ENCODE measurements around the gene FKBP8. TPM values are rescaled to one million over a fixed set of nuclear protein-coding genes. Genes with fewer than 3 reads are reported as not detected.

FKBP8 gene
- total RNA-seq, 1 donor, result 288 TPM

DNA sequence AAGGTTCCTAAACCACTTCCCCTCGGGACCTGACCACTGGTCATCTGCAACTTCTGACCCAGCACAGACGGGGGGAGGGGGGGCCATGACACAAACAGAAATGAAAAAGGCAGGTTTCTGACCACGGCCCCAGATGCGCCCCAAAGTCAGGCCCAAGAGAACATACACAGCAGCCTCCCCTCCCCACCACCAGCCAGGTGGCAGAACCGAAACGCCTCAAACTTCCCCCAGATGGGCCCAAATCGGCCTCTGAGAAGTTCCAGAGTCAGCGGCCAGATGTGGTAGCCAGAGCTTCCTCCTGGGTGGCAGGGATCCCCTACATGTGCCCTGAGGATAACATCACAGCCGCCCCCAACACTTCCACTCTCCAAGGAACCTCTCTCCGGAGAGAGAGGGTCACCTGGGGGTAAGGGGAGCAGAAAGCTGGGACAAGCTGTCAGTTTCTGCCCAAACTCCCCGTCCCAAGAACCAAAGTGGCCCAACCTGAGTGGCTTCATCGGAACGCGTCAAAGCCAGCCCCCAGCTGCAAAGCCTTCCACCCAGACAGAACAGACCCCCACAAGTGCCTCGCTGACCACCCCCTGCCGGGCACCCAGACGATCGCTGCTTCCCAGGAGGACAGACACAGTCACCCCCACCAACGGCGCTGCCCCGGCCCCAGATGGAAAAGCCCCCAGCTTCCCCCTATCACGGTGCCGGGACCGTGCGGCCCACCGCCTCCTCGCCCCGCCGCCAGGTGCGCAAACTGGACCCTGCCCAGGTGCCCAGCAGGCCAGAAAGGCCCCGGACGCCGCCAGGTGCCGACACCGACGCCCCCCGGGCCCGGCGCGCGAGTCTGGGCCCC lies 22.3 kb downstream of the FKBP8 start:
- peak overlapping the region; percentile 99 for H3K4me2 ChIP-seq (ENCODE audit: insufficient read depth, low read length)
- H3K79me2 ChIP-seq (ENCODE audit: insufficient read depth, low read length), result peaks cover 57% of the 10 kb centered on the region
- H3K4me3 ChIP-seq (ENCODE audit: insufficient read depth, low read length), result peak overlapping the region; percentile 95
- TF ChIP-seq, protein P1, sequence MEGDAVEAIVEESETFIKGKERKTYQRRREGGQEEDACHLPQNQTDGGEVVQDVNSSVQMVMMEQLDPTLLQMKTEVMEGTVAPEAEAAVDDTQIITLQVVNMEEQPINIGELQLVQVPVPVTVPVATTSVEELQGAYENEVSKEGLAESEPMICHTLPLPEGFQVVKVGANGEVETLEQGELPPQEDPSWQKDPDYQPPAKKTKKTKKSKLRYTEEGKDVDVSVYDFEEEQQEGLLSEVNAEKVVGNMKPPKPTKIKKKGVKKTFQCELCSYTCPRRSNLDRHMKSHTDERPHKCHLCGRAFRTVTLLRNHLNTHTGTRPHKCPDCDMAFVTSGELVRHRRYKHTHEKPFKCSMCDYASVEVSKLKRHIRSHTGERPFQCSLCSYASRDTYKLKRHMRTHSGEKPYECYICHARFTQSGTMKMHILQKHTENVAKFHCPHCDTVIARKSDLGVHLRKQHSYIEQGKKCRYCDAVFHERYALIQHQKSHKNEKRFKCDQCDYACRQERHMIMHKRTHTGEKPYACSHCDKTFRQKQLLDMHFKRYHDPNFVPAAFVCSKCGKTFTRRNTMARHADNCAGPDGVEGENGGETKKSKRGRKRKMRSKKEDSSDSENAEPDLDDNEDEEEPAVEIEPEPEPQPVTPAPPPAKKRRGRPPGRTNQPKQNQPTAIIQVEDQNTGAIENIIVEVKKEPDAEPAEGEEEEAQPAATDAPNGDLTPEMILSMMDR (IDR thresholded peaks at IDR 0.05; ENCODE audit: extremely low read depth, low read depth, low read length), result no peak
- peak overlapping the region; percentile 98 for H3K27ac ChIP-seq (ENCODE audit: low read depth, low read length)
- H3K9me3 ChIP-seq (ENCODE audit: low read depth, low read length), result no peaks in the 10 kb centered on the region
- peaks cover 17% of the 10 kb centered on the region for H3K4me1 ChIP-seq (ENCODE audit: insufficient read depth, low read length)
- H4K20me1 ChIP-seq (ENCODE audit: insufficient read depth, low read length), result peaks cover 34% of the 10 kb centered on the region
- peak overlapping the region; percentile 37 for H2AFZ ChIP-seq (ENCODE audit: low read length)
- peak; percentile 69 for DNase-seq (ENCODE audit: insufficient read length, low spot score, missing footprints)
- H3K27me3 ChIP-seq (ENCODE audit: insufficient read depth, low read length), result no peaks in the 10 kb centered on the region
- H3K36me3 ChIP-seq (ENCODE audit: insufficient read depth, low read length), result no peaks in the 10 kb centered on the region

DNA sequence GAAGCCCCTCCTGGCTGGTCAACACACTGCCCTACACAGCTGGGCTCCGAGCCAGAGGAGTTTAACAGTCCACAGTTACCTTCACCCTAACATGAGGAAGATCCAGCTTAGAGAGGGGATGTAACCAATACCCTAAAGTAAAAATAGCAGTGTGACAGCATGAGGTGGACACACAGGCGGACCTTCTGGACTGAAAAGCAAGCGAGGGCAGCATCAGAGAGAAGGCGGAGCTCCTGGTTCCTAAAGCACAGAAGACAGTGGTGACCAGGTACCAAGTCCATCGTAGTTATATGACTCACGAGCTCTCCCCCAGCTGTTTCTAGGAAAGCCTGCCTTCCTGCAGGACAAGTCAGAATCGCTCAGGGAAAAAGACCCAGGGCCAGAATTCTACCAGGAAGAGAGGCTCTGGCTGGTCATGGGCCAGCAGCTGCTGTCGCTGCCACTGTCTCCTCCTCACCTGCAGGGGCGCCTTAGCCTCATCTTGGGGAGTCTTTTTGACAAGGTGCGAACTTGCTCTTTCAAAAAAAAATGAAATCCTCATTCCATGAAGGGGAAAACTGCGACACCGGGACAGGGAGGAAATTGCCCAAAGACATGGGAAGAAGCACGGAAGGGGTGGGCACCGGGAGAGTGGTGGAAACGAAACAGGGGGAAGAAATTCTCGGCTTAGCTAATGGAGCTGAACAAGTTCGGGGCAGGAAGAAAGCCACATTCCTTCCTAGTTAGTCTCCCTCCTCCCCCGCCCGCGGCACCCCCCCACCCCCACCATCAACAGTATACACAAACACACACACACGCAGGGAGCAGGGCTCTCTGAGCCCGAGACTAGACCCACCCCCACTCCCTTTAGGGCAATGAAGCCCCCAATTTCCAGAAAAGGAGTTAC lies 23.2 kb downstream of the FKBP8 start:
- Histone ChIP-seq H4K20me1 (ENCODE audit: insufficient read depth, low read length) (peaks cover 43% of the 10 kb centered on the region), H3K36me3 (ENCODE audit: insufficient read depth, low read length) (no peaks in the 10 kb centered on the region), H3K27ac (ENCODE audit: low read depth, low read length) (peak overlapping the region; percentile 98), H3K4me3 (ENCODE audit: insufficient read depth, low read length) (peak overlapping the region; percentile 95), H3K27me3 (ENCODE audit: insufficient read depth, low read length) (no peaks in the 10 kb centered on the region), H3K4me1 (ENCODE audit: insufficient read depth, low read length) (peaks cover 24% of the 10 kb centered on the region), H3K79me2 (ENCODE audit: insufficient read depth, low read length) (peaks cover 66% of the 10 kb centered on the region), H3K4me2 (ENCODE audit: insufficient read depth, low read length) (peak overlapping the region; percentile 99), H3K9me3 (ENCODE audit: low read depth, low read length) (no peaks in the 10 kb centered on the region), H2AFZ (ENCODE audit: low read length) (peak overlapping the region; percentile 74)
- peak; percentile 94 for DNase-seq (ENCODE audit: insufficient read length, low spot score, missing footprints)
- TF ChIP-seq, protein P1 (IDR thresholded peaks at IDR 0.05; ENCODE audit: extremely low read depth, low read depth, low read length), result peak; percentile 59

DNA sequence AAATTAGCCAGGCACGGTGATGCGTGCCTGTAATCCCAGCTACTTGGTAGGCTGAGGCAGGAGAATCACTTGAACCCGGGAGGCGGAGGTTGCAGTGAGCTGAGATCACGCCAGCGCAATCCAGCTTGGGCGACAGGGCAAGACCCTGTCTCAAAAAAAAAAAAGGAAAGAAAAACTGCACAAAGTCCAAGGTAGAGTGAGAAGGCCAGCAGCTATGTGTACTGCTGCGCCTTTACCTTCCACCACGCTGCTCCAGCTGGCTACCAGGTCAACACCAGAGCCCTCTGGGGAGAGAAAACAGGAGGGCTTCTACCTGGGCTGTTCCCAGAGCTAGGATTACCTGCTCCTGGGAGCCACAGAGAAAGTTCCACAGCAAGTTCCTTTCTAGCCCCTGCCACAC lies 24.7 kb downstream of the FKBP8 start:
- TF ChIP-seq, protein P1 (IDR thresholded peaks at IDR 0.05; ENCODE audit: extremely low read depth, low read depth, low read length), result no peak
- Histone ChIP-seq H4K20me1 (ENCODE audit: insufficient read depth, low read length) (peaks cover 54% of the 10 kb centered on the region), H3K9me3 (ENCODE audit: low read depth, low read length) (no peaks in the 10 kb centered on the region), H3K36me3 (ENCODE audit: insufficient read depth, low read length) (peaks cover 3% of the 10 kb centered on the region), H3K4me1 (ENCODE audit: insufficient read depth, low read length) (peaks cover 35% of the 10 kb centered on the region), H3K79me2 (ENCODE audit: insufficient read depth, low read length) (peaks cover 80% of the 10 kb centered on the region), H3K4me3 (ENCODE audit: insufficient read depth, low read length) (no peak overlapping the region), H3K27ac (ENCODE audit: low read depth, low read length) (peak overlapping the region; percentile 98), H2AFZ (ENCODE audit: low read length) (no peak overlapping the region), H3K4me2 (ENCODE audit: insufficient read depth, low read length) (peak overlapping the region; percentile 99), H3K27me3 (ENCODE audit: insufficient read depth, low read length) (no peaks in the 10 kb centered on the region)
- no peak for DNase-seq (ENCODE audit: insufficient read length, low spot score, missing footprints)
